ENCODE results near the gene STOML2. TPM values are rescaled to one million over a fixed set of nuclear protein-coding genes. Genes with fewer than 3 reads are reported as not detected.

Gene STOML2
- total and polyA plus RNA-seq, 2 donors (not counting 3 experiments of a cell fraction or from before 2014, with no cell fraction given), result 144 to 187 TPM

GRCh38 chr9:35103660-35104191 is 795 bp upstream of the STOML2 start:
- POLR2A ChIA-PET, result interaction anchor here (0.9 to 1.3 kb wide), 4 partner anchors 8 to 32 kb away, joined by 3 to 8 read pairs (median 4); partner anchors contain the start of gene VCP
- BruUV-seq (replicated peaks), result no TSS peak
- Histone ChIP-seq H4K20me1 (replicated peaks; ENCODE audit: control insufficient read depth, extremely low read depth, insufficient read depth, low read length) (no peaks in the 10 kb centered on the region), H3K9me1 (replicated peaks; ENCODE audit: control insufficient read depth, extremely low read depth, insufficient read depth, low read length) (no peaks in the 10 kb centered on the region), H3K4me2 (ENCODE audit: insufficient read depth, low read length) (peak overlapping the region; percentile 26), H3K36me3 (ENCODE audit: control insufficient read depth in 2 of 2, extremely low read depth in 1 of 2, insufficient read depth in 2 of 2, low read length in 2 of 2) (peaks cover 12 to 55% of the 10 kb centered on the region in 2 experiments), H3K9ac (replicated peaks; ENCODE audit: extremely low read depth, insufficient read depth, low read length) (peak overlapping the region; percentile 91), H3K9me3 (replicated peaks; ENCODE audit: control insufficient read depth, insufficient read depth, low read length) (no peaks in the 10 kb centered on the region), H2AFZ (ENCODE audit: low read depth, low read length) (no peak overlapping the region), H3K79me2 (ENCODE audit: control insufficient read depth, insufficient read depth, low read length) (peaks cover 13% of the 10 kb centered on the region), H3K4me3 (replicated peaks in 1 of 3; ENCODE audit: insufficient read depth in 1 of 3, low read depth in 1 of 3, low read length in 3 of 3) (peak overlapping the region in 1 of 3 experiments; percentile 80), H3K27me3 (ENCODE audit: control insufficient read depth in 2 of 2, insufficient read depth in 2 of 2, low read length in 2 of 2) (no peaks in the 10 kb centered on the region), H3K27ac (ENCODE audit: insufficient read depth, low read depth, low read length) (peak overlapping the region; percentile 50), H3K4me1 (ENCODE audit: control insufficient read depth, extremely low read depth, insufficient read depth, low read length) (peaks cover 13% of the 10 kb centered on the region)
- DNase-seq (ENCODE audit: low read depth, low spot score) (no peak), FAIRE-seq (no peak)
- dilution Hi-C loops (cut with MboI; ENCODE audit: extremely low pct_ligation_motif_present, low sequenced_read_pairs), result no loop called here
- CTCF ChIA-PET, result interaction anchor here (1.1 to 3.0 kb wide), 4 partner anchors 10 to 343 kb away, joined by 3 to 13 read pairs (median 4); partner anchors contain the start of gene FANCG
- intact Hi-C loops (cut with micrococcal nuclease), result loop anchor here (1.0 kb wide), 1 partner anchor 8 kb away; no protein-coding TSS in a partner anchor
- no peak for TF ChIP-seq EZH2 (IDR thresholded peaks at IDR 0.05; ENCODE audit: borderline replicate concordance, low read depth, low read length, severe bottlenecking)
- TF ChIP-seq CTCF (IDR thresholded peaks at IDR 0.05; ENCODE audit: extremely low read depth in 1 of 2, insufficient read depth in 1 of 2, low read depth in 1 of 2, low read length in 2 of 2), result no peak
- TF ChIP-seq FOS (IDR thresholded peaks at IDR 0.05; ENCODE audit: borderline replicate concordance, insufficient read depth, low read length), result no peak
- no peak for TF ChIP-seq JUN (IDR thresholded peaks at IDR 0.05; ENCODE audit: borderline replicate concordance, insufficient read depth, insufficient read length, low read depth)
- no peak for TF ChIP-seq GATA2 (IDR thresholded peaks at IDR 0.05; ENCODE audit: insufficient read depth, insufficient read length, low read depth, low read length)
- TF ChIP-seq MAX (IDR thresholded peaks at IDR 0.05; ENCODE audit: insufficient read depth, insufficient read length), result no peak
- no peak for TF ChIP-seq MYC (IDR thresholded peaks at IDR 0.05; ENCODE audit: low read depth, low read length)
- TF ChIP-seq POLR2A (IDR thresholded peaks at IDR 0.05; ENCODE audit: low read depth, low read length), result no peak
- no peak for TF ChIP-seq POLR2AphosphoS5 (IDR thresholded peaks at IDR 0.05; ENCODE audit: insufficient read depth, low read depth, low read length)

All from endothelial cell of umbilical vein (primary cell).